Measurements from ENCODE around the gene MAP3K6.
"Not testable (repeated sequence)": the region's sequence is repeated elsewhere in the genome, so short reads cannot be mapped to it uniquely, and the experiment has no call there.

MAP3K6 gene, protein sequence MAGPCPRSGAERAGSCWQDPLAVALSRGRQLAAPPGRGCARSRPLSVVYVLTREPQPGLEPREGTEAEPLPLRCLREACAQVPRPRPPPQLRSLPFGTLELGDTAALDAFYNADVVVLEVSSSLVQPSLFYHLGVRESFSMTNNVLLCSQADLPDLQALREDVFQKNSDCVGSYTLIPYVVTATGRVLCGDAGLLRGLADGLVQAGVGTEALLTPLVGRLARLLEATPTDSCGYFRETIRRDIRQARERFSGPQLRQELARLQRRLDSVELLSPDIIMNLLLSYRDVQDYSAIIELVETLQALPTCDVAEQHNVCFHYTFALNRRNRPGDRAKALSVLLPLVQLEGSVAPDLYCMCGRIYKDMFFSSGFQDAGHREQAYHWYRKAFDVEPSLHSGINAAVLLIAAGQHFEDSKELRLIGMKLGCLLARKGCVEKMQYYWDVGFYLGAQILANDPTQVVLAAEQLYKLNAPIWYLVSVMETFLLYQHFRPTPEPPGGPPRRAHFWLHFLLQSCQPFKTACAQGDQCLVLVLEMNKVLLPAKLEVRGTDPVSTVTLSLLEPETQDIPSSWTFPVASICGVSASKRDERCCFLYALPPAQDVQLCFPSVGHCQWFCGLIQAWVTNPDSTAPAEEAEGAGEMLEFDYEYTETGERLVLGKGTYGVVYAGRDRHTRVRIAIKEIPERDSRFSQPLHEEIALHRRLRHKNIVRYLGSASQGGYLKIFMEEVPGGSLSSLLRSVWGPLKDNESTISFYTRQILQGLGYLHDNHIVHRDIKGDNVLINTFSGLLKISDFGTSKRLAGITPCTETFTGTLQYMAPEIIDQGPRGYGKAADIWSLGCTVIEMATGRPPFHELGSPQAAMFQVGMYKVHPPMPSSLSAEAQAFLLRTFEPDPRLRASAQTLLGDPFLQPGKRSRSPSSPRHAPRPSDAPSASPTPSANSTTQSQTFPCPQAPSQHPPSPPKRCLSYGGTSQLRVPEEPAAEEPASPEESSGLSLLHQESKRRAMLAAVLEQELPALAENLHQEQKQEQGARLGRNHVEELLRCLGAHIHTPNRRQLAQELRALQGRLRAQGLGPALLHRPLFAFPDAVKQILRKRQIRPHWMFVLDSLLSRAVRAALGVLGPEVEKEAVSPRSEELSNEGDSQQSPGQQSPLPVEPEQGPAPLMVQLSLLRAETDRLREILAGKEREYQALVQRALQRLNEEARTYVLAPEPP (N-terminal part only)

GRCh38 chr1:27366411-27367159 lies at the start of gene MAP3K6:
Gene MAP3K6 (minus strand): TSS chr1:27366961. CDS start chr1:27366597, 364 bp downstream.
- H3K4me1 Mint-ChIP-seq, result peaks cover 29% of the 10 kb centered on the region
- H3K9me3 Mint-ChIP-seq, result no peaks in the 10 kb centered on the region
- peak; percentile 27 for ATAC-seq
- DNase-seq, result peak; percentile 52
- peak within 1 kb of the TSS; percentile 55 for H3K27ac Mint-ChIP-seq
- no peaks in the 10 kb centered on the region for H3K27me3 Mint-ChIP-seq
- peak within 1 kb of the TSS; percentile 81 for H3K4me3 Mint-ChIP-seq
- H3K36me3 Mint-ChIP-seq (ENCODE audit: low read depth), result no peaks in the 10 kb centered on the region

DNA sequence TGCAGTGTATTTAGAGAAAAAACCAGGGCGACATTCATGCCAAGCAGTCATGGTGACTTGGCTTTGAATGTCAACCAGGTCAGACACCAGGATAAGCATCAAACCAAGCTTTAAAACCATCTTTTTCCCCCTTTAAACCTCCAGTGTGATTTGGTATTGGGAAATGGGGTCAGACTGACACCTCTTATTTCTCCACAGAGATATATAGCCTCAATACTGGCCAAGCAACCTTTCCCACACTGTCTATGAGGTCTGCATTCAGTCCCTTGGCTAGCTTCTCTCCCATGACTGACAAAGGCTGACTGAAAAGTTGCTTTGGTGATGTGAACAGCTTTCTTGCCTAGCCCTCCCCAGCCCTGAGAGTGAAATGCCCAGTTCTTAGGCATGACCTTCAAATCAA lies 47.3 kb upstream of the MAP3K6 start:
- Mint-ChIP-seq H3K27ac (peak overlapping the region; percentile 50), H3K27me3 (no peaks in the 10 kb centered on the region), H3K36me3 (ENCODE audit: low read depth) (peaks cover 55% of the 10 kb centered on the region), H3K4me3 (no peak overlapping the region), H3K9me3 (no peaks in the 10 kb centered on the region), H3K4me1 (peaks cover 34% of the 10 kb centered on the region)
- no peak for ATAC-seq
- DNase-seq, result no peak

DNA sequence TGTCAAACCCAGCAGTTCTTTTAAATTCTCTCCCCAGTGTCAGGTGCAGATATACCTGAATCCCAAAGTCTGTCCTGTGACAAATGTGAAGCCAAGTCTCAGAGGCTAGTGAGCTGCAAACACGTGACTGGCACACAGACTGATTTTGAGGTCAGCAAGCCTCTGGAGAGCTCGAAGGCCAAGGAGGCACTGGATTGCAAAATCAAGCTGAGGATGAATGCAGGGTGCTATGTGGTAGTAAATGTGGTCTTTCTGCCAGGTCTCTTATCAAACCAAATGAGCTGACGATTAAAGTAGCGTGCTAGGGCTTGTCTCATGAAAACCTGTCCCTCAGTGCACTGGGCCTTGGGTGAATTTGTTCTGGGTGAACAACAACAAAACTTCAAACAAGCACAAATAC lies 46.2 kb upstream of the MAP3K6 start:
- peaks cover 49% of the 10 kb centered on the region for H3K36me3 Mint-ChIP-seq (ENCODE audit: low read depth)
- peak overlapping the region; percentile 52 for H3K27ac Mint-ChIP-seq
- DNase-seq, result no peak
- H3K27me3 Mint-ChIP-seq, result no peaks in the 10 kb centered on the region
- no peaks in the 10 kb centered on the region for H3K9me3 Mint-ChIP-seq
- H3K4me3 Mint-ChIP-seq, result no peak overlapping the region
- H3K4me1 Mint-ChIP-seq, result peaks cover 23% of the 10 kb centered on the region
- ATAC-seq, result no peak

- H3K9me3 Mint-ChIP-seq, result no peaks in the 10 kb centered on the region
- H3K27ac Mint-ChIP-seq, result no peak overlapping the region
- no peak overlapping the region for H3K4me3 Mint-ChIP-seq
- H3K27me3 Mint-ChIP-seq, result no peaks in the 10 kb centered on the region
- ATAC-seq (no peak), DNase-seq (no peak)
- H3K36me3 Mint-ChIP-seq (ENCODE audit: low read depth), result peaks cover 49% of the 10 kb centered on the region
- H3K4me1 Mint-ChIP-seq, result peaks cover 18% of the 10 kb centered on the region
Observed at GRCh38 chr1:27412502-27412901, 45.7 kb upstream of the MAP3K6 start.

DNA sequence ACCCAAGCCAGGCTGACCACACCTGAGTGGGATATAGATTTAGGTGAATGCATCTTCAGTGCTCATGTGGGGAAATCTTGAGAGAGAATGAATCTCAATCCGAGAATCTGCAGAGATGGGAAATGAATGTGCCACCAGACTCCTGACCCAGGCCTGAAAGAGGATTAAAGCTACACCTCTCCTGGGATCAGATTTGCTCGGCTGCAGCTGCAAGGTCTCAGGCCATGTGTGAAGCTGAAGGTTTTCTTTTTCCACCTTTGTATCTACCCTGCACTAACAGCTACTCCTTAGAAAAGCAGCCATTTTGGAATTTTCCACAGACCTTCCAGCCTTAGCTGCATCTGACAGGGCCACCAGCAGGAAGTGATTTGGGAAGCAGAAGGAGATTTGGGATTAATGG lies 43.9 kb upstream of the MAP3K6 start:
- H3K36me3 Mint-ChIP-seq (ENCODE audit: low read depth), result peaks cover 42% of the 10 kb centered on the region

GRCh38 chr1:27409669-27410068 lies 42.9 kb upstream of the MAP3K6 start:
- ATAC-seq, result no peak
- Mint-ChIP-seq H3K27me3 (no peaks in the 10 kb centered on the region), H3K27ac (no peak overlapping the region), H3K36me3 (ENCODE audit: low read depth) (peaks cover 33% of the 10 kb centered on the region), H3K4me1 (no peaks in the 10 kb centered on the region), H3K9me3 (no peaks in the 10 kb centered on the region), H3K4me3 (no peak overlapping the region)
- DNase-seq, result no peak

More for the DNA sequence above, 43.9 kb upstream of the MAP3K6 start:
- Mint-ChIP-seq H3K27me3 (no peaks in the 10 kb centered on the region), H3K4me1 (no peaks in the 10 kb centered on the region), H3K9me3 (no peaks in the 10 kb centered on the region), H3K27ac (no peak overlapping the region), H3K4me3 (no peak overlapping the region)
- DNase-seq (no peak), ATAC-seq (no peak)

GRCh38 chr1:27408151-27408550 lies 41.4 kb upstream of the MAP3K6 start:
- no peak overlapping the region for H3K4me3 Mint-ChIP-seq
- H3K36me3 Mint-ChIP-seq (ENCODE audit: low read depth), result peaks cover 23% of the 10 kb centered on the region

GRCh38 chr1:27406791-27407190 lies 40.0 kb upstream of the MAP3K6 start:
- H3K9me3 Mint-ChIP-seq, H3K27me3 Mint-ChIP-seq, ATAC-seq, DNase-seq, H3K27ac Mint-ChIP-seq, H3K4me3 Mint-ChIP-seq: not testable (repeated sequence)
- Mint-ChIP-seq H3K4me1 (peaks cover 22% of the 10 kb centered on the region), H3K36me3 (ENCODE audit: low read depth) (peaks cover 19% of the 10 kb centered on the region)

More at GRCh38 chr1:27408151-27408550, 41.4 kb upstream of the MAP3K6 start:
- Mint-ChIP-seq H3K27me3 (no peaks in the 10 kb centered on the region), H3K27ac (no peak overlapping the region), H3K4me1 (peaks cover 12% of the 10 kb centered on the region), H3K9me3 (no peaks in the 10 kb centered on the region)
- ATAC-seq (no peak), DNase-seq (no peak)

DNA sequence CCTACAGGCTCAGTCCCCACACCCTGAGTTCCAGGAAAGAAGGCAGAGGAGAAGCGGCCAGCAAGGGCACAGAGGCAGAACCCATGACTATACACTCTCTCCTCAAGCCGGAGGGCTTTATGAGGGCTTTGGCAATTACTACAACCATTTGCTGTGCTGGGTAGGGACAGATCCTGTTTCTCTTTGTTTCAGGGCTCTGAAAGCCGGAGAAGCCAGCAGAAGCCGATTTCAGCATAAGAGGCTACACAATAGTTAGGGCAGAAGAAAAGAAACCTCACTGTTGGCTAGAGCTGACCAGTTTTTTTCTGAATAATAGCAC lies 39.6 kb upstream of the MAP3K6 start:
- no peak overlapping the region for H3K27ac Mint-ChIP-seq
- H3K27me3 Mint-ChIP-seq, result no peaks in the 10 kb centered on the region
- ATAC-seq (no peak), DNase-seq (no peak)
- no peaks in the 10 kb centered on the region for H3K9me3 Mint-ChIP-seq
- peaks cover 17% of the 10 kb centered on the region for H3K36me3 Mint-ChIP-seq (ENCODE audit: low read depth)
- H3K4me3 Mint-ChIP-seq, result no peak overlapping the region
- H3K4me1 Mint-ChIP-seq, result peaks cover 24% of the 10 kb centered on the region

GRCh38 chr1:27405598-27406361 lies 39.0 kb upstream of the MAP3K6 start:
- H3K9me3 Mint-ChIP-seq, DNase-seq, H3K27me3 Mint-ChIP-seq, ATAC-seq, H3K4me3 Mint-ChIP-seq: not testable (repeated sequence)
- H3K27ac Mint-ChIP-seq, result peak overlapping the region; percentile 62
- peaks cover 12% of the 10 kb centered on the region for H3K36me3 Mint-ChIP-seq (ENCODE audit: low read depth)
- H3K4me1 Mint-ChIP-seq, result peaks cover 24% of the 10 kb centered on the region

DNA sequence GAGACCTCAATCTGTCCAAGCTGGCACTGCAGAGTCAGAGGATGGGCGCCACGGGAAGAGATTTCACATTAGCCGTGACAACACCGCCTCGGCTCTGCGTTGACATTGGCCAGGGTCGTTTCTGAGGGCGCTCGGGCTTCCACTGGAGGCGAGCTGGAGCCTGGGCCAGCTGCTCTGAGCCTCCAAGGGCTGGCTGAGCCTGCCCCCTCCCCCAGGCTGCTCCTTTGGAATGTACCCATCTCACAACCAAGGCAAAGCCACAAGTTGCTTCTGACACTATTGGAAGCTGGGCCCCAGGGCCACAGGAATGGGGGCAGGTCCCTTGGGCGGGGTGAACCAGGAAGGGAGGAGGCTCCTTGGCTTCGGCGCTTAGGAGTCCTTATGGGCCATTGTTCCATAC lies 38.3 kb upstream of the MAP3K6 start:
- Mint-ChIP-seq H3K36me3 (ENCODE audit: low read depth) (peaks cover 7% of the 10 kb centered on the region), H3K4me3 (no peak overlapping the region), H3K27ac (no peak overlapping the region), H3K9me3 (no peaks in the 10 kb centered on the region), H3K4me1 (peaks cover 24% of the 10 kb centered on the region), H3K27me3 (no peaks in the 10 kb centered on the region)
- no peak for DNase-seq
- no peak for ATAC-seq

GRCh38 chr1:27403931-27404330 lies 37.2 kb upstream of the MAP3K6 start:
- H3K27me3 Mint-ChIP-seq, result no peaks in the 10 kb centered on the region
- peak overlapping the region; percentile 4 for H3K4me3 Mint-ChIP-seq
- peaks cover 24% of the 10 kb centered on the region for H3K4me1 Mint-ChIP-seq
- ATAC-seq (no peak), DNase-seq (no peak)
- H3K9me3 Mint-ChIP-seq, result no peaks in the 10 kb centered on the region
- H3K27ac Mint-ChIP-seq, result peak overlapping the region; percentile 76
- peaks cover 7% of the 10 kb centered on the region for H3K36me3 Mint-ChIP-seq (ENCODE audit: low read depth)

DNA sequence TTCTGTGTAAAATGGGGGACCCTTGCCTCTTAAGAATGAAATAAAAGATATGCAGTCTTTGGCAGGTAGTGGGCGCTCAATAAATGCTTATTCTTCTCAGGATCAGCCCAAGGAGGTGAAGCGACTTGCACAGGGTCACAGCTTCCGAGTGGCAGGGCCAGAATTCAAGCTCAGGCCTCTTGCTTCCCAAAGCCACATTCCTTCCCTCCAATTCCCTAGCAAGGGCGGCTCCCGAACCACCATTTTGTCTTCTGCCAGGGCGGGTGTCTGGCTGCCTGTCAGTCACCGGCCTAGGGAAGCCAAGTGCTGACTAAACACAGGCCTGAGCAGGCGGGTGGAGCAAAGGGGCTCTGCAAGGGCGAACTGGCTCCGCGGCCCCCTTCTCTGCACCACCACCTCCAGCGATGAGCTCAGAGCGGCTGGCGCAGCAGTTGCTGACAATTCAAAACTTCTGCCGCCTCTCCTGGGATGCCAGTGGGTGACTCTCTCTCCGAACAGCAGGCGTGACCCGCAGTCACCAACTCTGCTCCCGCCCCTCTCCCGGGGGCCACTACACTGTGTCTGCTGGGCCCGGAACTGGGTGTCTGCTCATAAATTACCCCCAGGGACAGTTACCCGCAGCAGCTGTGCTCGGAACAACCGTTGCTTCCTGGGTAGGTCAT lies 36.4 kb upstream of the MAP3K6 start:
- H3K4me1 Mint-ChIP-seq, result peaks cover 24% of the 10 kb centered on the region
- H3K4me3 Mint-ChIP-seq, result peak overlapping the region; percentile 11
- DNase-seq, result peak; percentile 56
- no peaks in the 10 kb centered on the region for H3K27me3 Mint-ChIP-seq
- H3K27ac Mint-ChIP-seq, result peak overlapping the region; percentile 76
- peak; percentile 64 for ATAC-seq
- no peaks in the 10 kb centered on the region for H3K9me3 Mint-ChIP-seq
- peaks cover 5% of the 10 kb centered on the region for H3K36me3 Mint-ChIP-seq (ENCODE audit: low read depth)

Measured in activated naive CD8-positive, alpha-beta T cell treated with anti-CD3 and anti-CD28 coated beads, Interleukin-2, amount 50 U/mL, for 24 hours (primary cell).